Colonic mucosa (tissue), 4 donors: ENCODE data around the gene TMEM213. TPM values are rescaled to one million over a fixed set of nuclear protein-coding genes. Genes with fewer than 3 reads are reported as not detected.
"Not testable (repeated sequence)": the region's sequence is repeated elsewhere in the genome, so short reads cannot be mapped to it uniquely, and the experiment has no call there.

ENCODE experiments used
- DNase-seq: peaks from one replicate; pipeline ENCODE4 v3.0.0-alpha.2; 2020
- H3K27ac ChIP-seq: fragments of 200-600 bp; one replicate; pipeline ENCODE4 v1.8.0; 2021
- H3K27me3 ChIP-seq: fragments of 200-600 bp; one replicate; pipeline ENCODE4 v1.8.0; 2021
- H3K36me3 ChIP-seq: fragments of 200-600 bp; one replicate; pipeline ENCODE4 v1.8.0; 2021
- H3K4me1 ChIP-seq: fragments of 200-600 bp; one replicate; pipeline ENCODE4 v1.8.0; 2021; ENCODE audit warnings: mild to moderate bottlenecking
- H3K4me3 ChIP-seq: fragments of 200-600 bp; one replicate; pipeline ENCODE4 v1.8.0; 2021
- H3K9ac ChIP-seq, 2 donors: one replicate each; pipeline ENCODE4 v1.7.0; 2013; ENCODE audit warnings: control low read depth in 2 of 2, low read depth in 2 of 2, low read length in 2 of 2
- H3K9me3 ChIP-seq: fragments of 200-600 bp; one replicate; pipeline ENCODE4 v1.8.0; 2021
- intact Hi-C: fragments of 100-400 bp; cut with DNase I; formaldehyde crosslinking; loops from one replicate; pipeline ENCODE4 v1.14.1; 2022
- total RNA-seq, 2 donors: library from RNA; stranded (reverse); fragmentation: NEBNext Ultra II Directional in 1 of 2; extraction: Animal tissue kit (Norgen Biotek cat#: 25700) in 1 of 2; gene quantifications; one replicate each; pipeline ENCODE4 v1.2.1, GENCODE V29; 2021
- TF ChIP-seq, protein P1 (sequence below): fragments of 200-600 bp; IDR thresholded peaks from one replicate; pipeline ENCODE4 v1.8.0; 2022; ENCODE audit warnings: antibody characterized with exemption, mild to moderate bottlenecking
- donor health status: healthy.
- donor health status: DM: no; HTN: no; CAD: no.
- donor health status: DM: no; HTN: no; CAD: no.

Gene TMEM213
- total RNA-seq, 2 donors from 2014 or later = not detected

GRCh38 chr7:138776166-138776833 lies 21.5 kb upstream of the TMEM213 start:
- no peak overlapping the region for H3K27ac ChIP-seq
- no peaks in the 10 kb centered on the region for H3K27me3 ChIP-seq
- no peaks in the 10 kb centered on the region for H3K4me1 ChIP-seq
- intact Hi-C loops = no loop called here
- no peaks in the 10 kb centered on the region for H3K9me3 ChIP-seq
- no peaks in the 10 kb centered on the region for H3K36me3 ChIP-seq
- TF ChIP-seq, protein P1, sequence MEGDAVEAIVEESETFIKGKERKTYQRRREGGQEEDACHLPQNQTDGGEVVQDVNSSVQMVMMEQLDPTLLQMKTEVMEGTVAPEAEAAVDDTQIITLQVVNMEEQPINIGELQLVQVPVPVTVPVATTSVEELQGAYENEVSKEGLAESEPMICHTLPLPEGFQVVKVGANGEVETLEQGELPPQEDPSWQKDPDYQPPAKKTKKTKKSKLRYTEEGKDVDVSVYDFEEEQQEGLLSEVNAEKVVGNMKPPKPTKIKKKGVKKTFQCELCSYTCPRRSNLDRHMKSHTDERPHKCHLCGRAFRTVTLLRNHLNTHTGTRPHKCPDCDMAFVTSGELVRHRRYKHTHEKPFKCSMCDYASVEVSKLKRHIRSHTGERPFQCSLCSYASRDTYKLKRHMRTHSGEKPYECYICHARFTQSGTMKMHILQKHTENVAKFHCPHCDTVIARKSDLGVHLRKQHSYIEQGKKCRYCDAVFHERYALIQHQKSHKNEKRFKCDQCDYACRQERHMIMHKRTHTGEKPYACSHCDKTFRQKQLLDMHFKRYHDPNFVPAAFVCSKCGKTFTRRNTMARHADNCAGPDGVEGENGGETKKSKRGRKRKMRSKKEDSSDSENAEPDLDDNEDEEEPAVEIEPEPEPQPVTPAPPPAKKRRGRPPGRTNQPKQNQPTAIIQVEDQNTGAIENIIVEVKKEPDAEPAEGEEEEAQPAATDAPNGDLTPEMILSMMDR = no peak
- H3K9ac ChIP-seq = no peak overlapping the region
- DNase-seq = peak; percentile 19
- H3K4me3 ChIP-seq = no peak overlapping the region

DNA sequence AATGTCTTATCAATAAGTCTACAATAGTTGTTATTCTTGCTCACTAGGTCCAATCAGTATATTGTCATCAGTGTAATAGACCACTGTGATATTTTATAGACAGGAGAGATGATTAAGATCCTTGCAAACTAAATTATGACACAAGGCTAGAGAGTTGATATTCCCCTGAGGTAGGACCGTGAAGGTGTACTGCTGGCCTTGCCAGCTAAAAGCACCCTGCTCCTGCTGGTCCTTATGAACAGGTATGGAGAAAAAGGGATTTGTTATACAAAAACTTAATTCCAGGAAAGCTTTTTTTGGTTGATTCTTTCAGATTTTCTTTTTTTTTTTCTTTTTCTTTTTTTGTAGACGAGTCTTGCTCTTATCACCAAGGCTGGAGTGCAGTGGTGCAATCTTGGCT lies 16.8 kb upstream of the TMEM213 start:
- no peaks in the 10 kb centered on the region for H3K4me1 ChIP-seq
- H3K4me3 ChIP-seq = no peak overlapping the region
- intact Hi-C loops = no loop called here
- no peak overlapping the region for H3K9ac ChIP-seq
- no peak for DNase-seq
- TF ChIP-seq, protein P1 = no peak
- H3K36me3 ChIP-seq = no peaks in the 10 kb centered on the region
- H3K9me3 ChIP-seq = no peaks in the 10 kb centered on the region
- no peaks in the 10 kb centered on the region for H3K27me3 ChIP-seq
- no peak overlapping the region for H3K27ac ChIP-seq

GRCh38 chr7:138784692-138785091 lies 13.1 kb upstream of the TMEM213 start:
- intact Hi-C loops = no loop called here

GRCh38 chr7:138785587-138786437 lies 12.0 kb upstream of the TMEM213 start:
- H3K36me3 ChIP-seq = no peaks in the 10 kb centered on the region

More at GRCh38 chr7:138784692-138785091, 13.1 kb upstream of the TMEM213 start:
- Histone ChIP-seq H3K27me3 (no peaks in the 10 kb centered on the region), H3K27ac (no peak overlapping the region), H3K36me3 (no peaks in the 10 kb centered on the region), H3K9me3 (no peaks in the 10 kb centered on the region), H3K4me3 (no peak overlapping the region), H3K9ac (no peak overlapping the region), H3K4me1 (no peaks in the 10 kb centered on the region)
- DNase-seq = no peak
- TF ChIP-seq, protein P1 = no peak

GRCh38 chr7:138796038-138796615 lies 1.7 kb upstream of the TMEM213 start:
- Histone ChIP-seq H3K4me3 (no peak overlapping the region), H3K9ac (no peak overlapping the region), H3K36me3 (no peaks in the 10 kb centered on the region), H3K27me3 (no peaks in the 10 kb centered on the region), H3K9me3 (no peaks in the 10 kb centered on the region), H3K4me1 (no peaks in the 10 kb centered on the region), H3K27ac (no peak overlapping the region)
- DNase-seq = no peak
- TF ChIP-seq, protein P1 = no peak
- intact Hi-C loops = no loop called here

More at GRCh38 chr7:138785587-138786437, 12.0 kb upstream of the TMEM213 start:
- H3K9me3 ChIP-seq = no peaks in the 10 kb centered on the region
- H3K9ac ChIP-seq = no peak overlapping the region
- TF ChIP-seq, protein P1 = no peak
- no peak overlapping the region for H3K27ac ChIP-seq
- H3K4me3 ChIP-seq = no peak overlapping the region
- intact Hi-C loops = no loop called here
- DNase-seq = no peak
- H3K4me1 ChIP-seq = no peaks in the 10 kb centered on the region
- H3K27me3 ChIP-seq = no peaks in the 10 kb centered on the region

GRCh38 chr7:138797046-138797445 lies 748 bp upstream of the TMEM213 start:
- intact Hi-C loops, H3K9me3 ChIP-seq, H3K27me3 ChIP-seq, H3K27ac ChIP-seq, H3K4me1 ChIP-seq, H3K4me3 ChIP-seq, DNase-seq, H3K9ac ChIP-seq, H3K36me3 ChIP-seq: not testable (repeated sequence)
